Breast epithelium (tissue), 3 donors: ENCODE measurements around the gene NEDD4.

Source experiments
- POLR2A ChIP-seq: fragments of 450-650 bp; IDR thresholded peaks from one replicate; pipeline ENCODE4 v1.6.1; 2016; ENCODE audit warnings: antibody characterized with exemption, mild to moderate bottlenecking, moderate library complexity
- POLR2AphosphoS5 ChIP-seq, 3 donors: sonication (generic); formaldehyde crosslinking; IDR thresholded peaks; one replicate each; pipeline ENCODE4 v1.6.1; 2017; ENCODE audit warnings: antibody characterized with exemption in 3 of 3
- TF ChIP-seq, protein P1 (sequence below), 3 donors: fragments of 450-650 bp; IDR thresholded peaks; one replicate each; pipeline ENCODE4 v1.5.1; 2016 to 2017; ENCODE audit warnings: antibody characterized with exemption in 3 of 3, mild to moderate bottlenecking in 3 of 3, moderate library complexity in 3 of 3

DNA sequence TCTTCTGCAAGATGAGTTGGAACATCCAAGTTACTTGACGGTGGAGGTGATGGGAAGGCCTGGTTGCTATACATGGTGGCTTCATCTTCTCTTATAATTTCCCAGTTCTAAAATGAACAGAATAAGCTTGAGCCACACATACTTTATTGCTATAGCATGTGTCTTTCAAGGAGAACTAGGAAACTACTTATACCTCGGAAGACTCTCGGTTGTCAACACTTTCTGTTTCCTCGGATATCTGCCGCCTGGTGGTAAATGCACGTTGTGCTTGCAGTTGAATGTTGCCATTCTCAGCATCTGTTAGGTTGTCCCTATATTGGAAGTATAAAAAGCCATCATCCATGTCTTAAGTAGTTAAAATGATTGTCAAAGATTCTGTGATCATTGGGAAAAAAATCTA, 132.9 kb downstream of the NEDD4 start:
- TF ChIP-seq POLR2A (no peak), POLR2AphosphoS5 (IDR thresholded peaks at IDR 0.05) (no peak)
- TF ChIP-seq, protein P1, sequence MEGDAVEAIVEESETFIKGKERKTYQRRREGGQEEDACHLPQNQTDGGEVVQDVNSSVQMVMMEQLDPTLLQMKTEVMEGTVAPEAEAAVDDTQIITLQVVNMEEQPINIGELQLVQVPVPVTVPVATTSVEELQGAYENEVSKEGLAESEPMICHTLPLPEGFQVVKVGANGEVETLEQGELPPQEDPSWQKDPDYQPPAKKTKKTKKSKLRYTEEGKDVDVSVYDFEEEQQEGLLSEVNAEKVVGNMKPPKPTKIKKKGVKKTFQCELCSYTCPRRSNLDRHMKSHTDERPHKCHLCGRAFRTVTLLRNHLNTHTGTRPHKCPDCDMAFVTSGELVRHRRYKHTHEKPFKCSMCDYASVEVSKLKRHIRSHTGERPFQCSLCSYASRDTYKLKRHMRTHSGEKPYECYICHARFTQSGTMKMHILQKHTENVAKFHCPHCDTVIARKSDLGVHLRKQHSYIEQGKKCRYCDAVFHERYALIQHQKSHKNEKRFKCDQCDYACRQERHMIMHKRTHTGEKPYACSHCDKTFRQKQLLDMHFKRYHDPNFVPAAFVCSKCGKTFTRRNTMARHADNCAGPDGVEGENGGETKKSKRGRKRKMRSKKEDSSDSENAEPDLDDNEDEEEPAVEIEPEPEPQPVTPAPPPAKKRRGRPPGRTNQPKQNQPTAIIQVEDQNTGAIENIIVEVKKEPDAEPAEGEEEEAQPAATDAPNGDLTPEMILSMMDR (IDR thresholded peaks at IDR 0.05): no peak
